HCT116 (cell line): Measurements from ENCODE around the gene HHIPL1. TPM values are rescaled to one million over a fixed set of nuclear protein-coding genes. Genes with fewer than 3 reads are reported as not detected.

Experiments
- ATAC-seq: fragments of 200-7000 bp; cut with Tn5 transposase; 2 replicates; pipeline ENCODE4 v1.9.1; 2020; ENCODE audit warnings: mild to moderate bottlenecking, moderate library complexity
- BruUV-seq: library from RNA; stranded (reverse); fragments of 400-500 nt; replicated peaks from 2 replicates; lab custom pipeline; 2021; lab: Mats Ljungman, UMichigan
- CTCF ChIA-PET: fragments of 300-600 bp; sonication (Branson Sonifier 250); formaldehyde crosslinking; loops from one replicate; lab custom pipeline; 2021; ENCODE audit warnings: antibody characterized with exemption; lab: Charles Lee
- POLR2A ChIA-PET: fragments of 300-600, 350-600 bp; sonication (Branson Sonifier 250); formaldehyde crosslinking; loops from one replicate; lab custom pipeline; 2021; ENCODE audit warnings: antibody characterized with exemption; lab: Charles Lee
- RAD21 ChIA-PET, 2 experiments: fragments of 300-600 bp; sonication (Branson Sonifier 250); formaldehyde crosslinking; loops; one replicate each; lab custom pipeline; 2023; ENCODE audit warnings: low total read pairs in 2 of 2; ENCODE audit not compliant: uncharacterized antibody in 2 of 2, unreplicated experiment in 2 of 2, low non-redundant PET in 1 of 2; lab: Charles Lee
- DNase-seq: peaks from one replicate; pipeline ENCODE4 v3.0.0-alpha.2; 2010; ENCODE audit warnings: low read depth, low spot score
- H2AFZ ChIP-seq: fragments of 200-600 bp; shearing (Covaris generic), sonication (generic); 2 replicates; pipeline ENCODE4 v1.6.1; 2017; ENCODE audit warnings: low read depth, mixed run types, mixed read lengths, antibody characterized with exemption, low read length; ENCODE audit not compliant: poor library complexity, severe bottlenecking
- H3K27ac ChIP-seq: 2 replicates; pipeline ENCODE4 v1.5.1; 2012; ENCODE audit warnings: low read depth, low read length
- H3K27me3 ChIP-seq: fragments of 200-600 bp; sonication (generic); 2 replicates; pipeline ENCODE4 v1.6.1; 2016; ENCODE audit warnings: mixed run types, low read length, mixed read lengths; ENCODE audit not compliant: insufficient read depth
- H3K36me3 ChIP-seq, 2 experiments: fragments of 200-500 bp in 1 of 2; fragments of 200-600 bp in 1 of 2; sonication (Bioruptor generic) in 1 of 2; sonication (generic) in 1 of 2; 2 replicates each; pipeline versions ENCODE4 v1.5.1 to v1.6.1; 2014 to 2016; ENCODE audit warnings: low read length in 2 of 2, inconsistent platforms in 1 of 2, mixed read lengths in 1 of 2, mixed run types in 1 of 2; ENCODE audit not compliant: insufficient read depth in 2 of 2, control insufficient read depth in 1 of 2
- H3K4me1 ChIP-seq, 2 experiments: fragments of 200-600 bp in 1 of 2; sonication (generic) in 1 of 2; 2 replicates each; pipeline versions ENCODE4 v1.5.1 to v1.6.1; 2012 to 2017; ENCODE audit warnings: low read length in 2 of 2, inconsistent platforms in 1 of 2, mild to moderate bottlenecking in 1 of 2, mixed read lengths in 1 of 2, mixed run types in 1 of 2, moderate library complexity in 1 of 2; ENCODE audit not compliant: insufficient read depth in 2 of 2, control insufficient read depth in 1 of 2
- H3K4me2 ChIP-seq: fragments of 200-600 bp; sonication (generic); 2 replicates; pipeline ENCODE4 v1.6.1; 2017; ENCODE audit warnings: mixed run types, low read length, mixed read lengths
- H3K4me3 ChIP-seq, 2 experiments: fragments of 200-600 bp in 1 of 2; sonication (generic) in 1 of 2; replicated peaks in 1 of 2; 2 replicates each; pipeline ENCODE4 v1.5.1; 2011 to 2016; ENCODE audit warnings: low read length in 2 of 2, control low read depth in 1 of 2, low read depth in 1 of 2, mild to moderate bottlenecking in 1 of 2, mixed read lengths in 1 of 2, mixed run types in 1 of 2
- H3K79me2 ChIP-seq: fragments of 200-600 bp; sonication (generic); 2 replicates; pipeline ENCODE4 v1.6.1; 2017; ENCODE audit warnings: mild to moderate bottlenecking, mixed run types, low read length, moderate library complexity, mixed read lengths; ENCODE audit not compliant: insufficient read depth
- H3K9ac ChIP-seq: fragments of 200-600 bp; sonication (generic); 2 replicates; pipeline ENCODE4 v1.6.1; 2016; ENCODE audit warnings: low read length, mixed read lengths
- H3K9me2 ChIP-seq: fragments of 200-600 bp; sonication (generic), shearing (Covaris generic); 2 replicates; pipeline ENCODE4 v1.6.1; 2017; ENCODE audit warnings: mixed run types, mild to moderate bottlenecking, moderate library complexity; ENCODE audit not compliant: insufficient read depth
- H3K9me3 ChIP-seq, 2 experiments: fragments of 200-500 bp in 1 of 2; fragments of 200-600 bp in 1 of 2; sonication (Bioruptor generic) in 1 of 2; sonication (generic) in 1 of 2; 2 replicates each; pipeline ENCODE4 v1.6.1; 2014 to 2017; ENCODE audit warnings: low read length in 2 of 2, mixed read lengths in 2 of 2, inconsistent platforms in 1 of 2, low read depth in 1 of 2, mild to moderate bottlenecking in 1 of 2, mixed run types in 1 of 2, moderate library complexity in 1 of 2; ENCODE audit not compliant: control insufficient read depth in 1 of 2, insufficient read depth in 1 of 2
- H4K20me1 ChIP-seq: fragments of 200-600 bp; sonication (generic), shearing (Covaris generic); 2 replicates; pipeline ENCODE4 v1.6.1; 2017; ENCODE audit warnings: mixed run types, mild to moderate bottlenecking, moderate library complexity; ENCODE audit not compliant: insufficient read depth
- ATF3 ChIP-seq: IDR thresholded peaks from 2 replicates; pipeline ENCODE4 v1.6.1; 2012
- CBX3 ChIP-seq: IDR thresholded peaks from 2 replicates; pipeline ENCODE4 v1.6.1; 2012; ENCODE audit warnings: low read depth
- CEBPB ChIP-seq: IDR thresholded peaks from 2 replicates; pipeline ENCODE4 v1.6.1; 2012; ENCODE audit warnings: low read depth
- CTCF ChIP-seq, 3 experiments: fragments of 200-600 bp in 1 of 3; sonication (generic) in 1 of 3; IDR thresholded peaks in 2 of 3; conservative IDR thresholded peaks in 1 of 3; 2 replicates each; pipeline ENCODE4 v1.5.1; 2012 to 2017; ENCODE audit warnings: low read depth in 2 of 3, low read length in 2 of 3, antibody characterized with exemption in 1 of 3, borderline replicate concordance in 1 of 3, control low read depth in 1 of 3, mild to moderate bottlenecking in 1 of 3, mixed read lengths in 1 of 3, mixed run types in 1 of 3, moderate library complexity in 1 of 3; ENCODE audit not compliant: insufficient read depth in 1 of 3
- EGR1 ChIP-seq: IDR thresholded peaks from 2 replicates; pipeline ENCODE4 v1.6.1; 2012; ENCODE audit warnings: low read depth
- ELF1 ChIP-seq: IDR thresholded peaks from 2 replicates; pipeline ENCODE4 v1.6.1; 2012; ENCODE audit warnings: low read depth, borderline replicate concordance
- FOSL1 ChIP-seq: IDR thresholded peaks from 2 replicates; pipeline ENCODE4 v1.6.1; 2012; ENCODE audit warnings: low read depth
- JUND ChIP-seq: IDR thresholded peaks from 2 replicates; pipeline ENCODE4 v1.6.1; 2012
- MAX ChIP-seq: IDR thresholded peaks from 2 replicates; pipeline ENCODE4 v1.6.1; 2012
- POLR2A ChIP-seq: IDR thresholded peaks from 2 replicates; pipeline ENCODE4 v1.7.0; 2011; ENCODE audit warnings: borderline replicate concordance; ENCODE audit not compliant: insufficient read depth, insufficient read length; ENCODE audit errors: extremely low read depth
- RAD21 ChIP-seq: IDR thresholded peaks from 2 replicates; pipeline ENCODE4 v1.6.1; 2012; ENCODE audit warnings: low read depth, mild to moderate bottlenecking
- SIN3A ChIP-seq: IDR thresholded peaks from 2 replicates; pipeline ENCODE4 v1.6.1; 2012; ENCODE audit warnings: low read depth
- SP1 ChIP-seq: IDR thresholded peaks from 2 replicates; pipeline ENCODE4 v1.6.1; 2012; ENCODE audit warnings: low read depth
- SRF ChIP-seq: IDR thresholded peaks from 2 replicates; pipeline ENCODE4 v1.6.1; 2012; ENCODE audit warnings: low read depth
- TCF7L2 ChIP-seq: IDR thresholded peaks from 2 replicates; pipeline ENCODE4 v1.7.0; 2011; ENCODE audit warnings: borderline replicate concordance, inconsistent platforms; ENCODE audit not compliant: insufficient read depth, insufficient read length; ENCODE audit errors: extremely low read depth
- YY1 ChIP-seq: IDR thresholded peaks from 2 replicates; pipeline ENCODE4 v1.6.1; 2011; ENCODE audit warnings: low read length, low read depth, moderate library complexity, mild to moderate bottlenecking; ENCODE audit not compliant: insufficient replicate concordance; ENCODE audit errors: extremely low read depth
- ZBTB33 ChIP-seq: IDR thresholded peaks from 2 replicates; pipeline ENCODE4 v1.6.1; 2011; ENCODE audit warnings: mild to moderate bottlenecking, low read length, moderate library complexity; ENCODE audit not compliant: insufficient replicate concordance; ENCODE audit errors: extremely low read depth
- ZFX ChIP-seq: fragments of 450-650 bp; IDR thresholded peaks from 2 replicates; pipeline ENCODE4 v1.6.1; 2017
- ZNF274 ChIP-seq: fragments of 200-500 bp; sonication (Bioruptor generic); IDR thresholded peaks from 2 replicates; pipeline ENCODE4 v1.6.1; 2014; ENCODE audit warnings: mild to moderate bottlenecking, low read depth, low read length, inconsistent platforms
- intact Hi-C: fragments of 100-400 bp; cut with micrococcal nuclease; formaldehyde crosslinking; loops from 2 replicates; pipeline ENCODE4 v1.10.0; 2022
- total RNA-seq: library from RNA; stranded (reverse); gene quantifications from one replicate; pipeline ENCODE4 v1.2.1, GENCODE V29; 2021; ENCODE audit not compliant: unreplicated experiment

The HHIPL1 gene
- total RNA-seq, 1 experiment from 2014 or later: not detected

- Histone ChIP-seq H3K79me2 (no peaks in the 10 kb centered on the region), H3K9ac (no peak overlapping the region), H2AFZ (no peak overlapping the region), H3K4me2 (no peak overlapping the region), H3K4me3 (no peak overlapping the region), H3K9me2 (no peaks in the 10 kb centered on the region), H3K27me3 (no peaks in the 10 kb centered on the region), H3K9me3 (no peaks in the 10 kb centered on the region), H4K20me1 (no peaks in the 10 kb centered on the region), H3K36me3 (no peaks in the 10 kb centered on the region), H3K27ac (no peak overlapping the region), H3K4me1 (no peaks in the 10 kb centered on the region)
- POLR2A ChIA-PET: no interaction called here
- DNase-seq (no peak), ATAC-seq (no peak)
- RAD21 ChIA-PET: no interaction called here
- BruUV-seq: no TSS peak
- CTCF ChIA-PET: no interaction called here
- intact Hi-C loops: no loop called here
- no peak for TF ChIP-seq YY1
- TF ChIP-seq, all 23 proteins: peak for 0
Observed at GRCh38 chr14:99621948-99622347, 23.0 kb upstream of the HHIPL1 start.

- Histone ChIP-seq H3K4me2 (no peak overlapping the region), H3K9me2 (no peaks in the 10 kb centered on the region), H4K20me1 (no peaks in the 10 kb centered on the region), H3K27me3 (no peaks in the 10 kb centered on the region), H3K27ac (no peak overlapping the region), H3K36me3 (no peaks in the 10 kb centered on the region), H3K4me3 (no peak overlapping the region), H3K4me1 (peaks cover 6 to 12% of the 10 kb centered on the region in 2 experiments; a peak in 3 of 4 replicates), H3K9me3 (no peaks in the 10 kb centered on the region), H3K79me2 (no peaks in the 10 kb centered on the region), H3K9ac (no peak overlapping the region), H2AFZ (no peak overlapping the region)
- ChIA-PET POLR2A (interaction anchor here (0.6 kb wide), 1 partner anchor 30 kb away, joined by 3 read pairs; no protein-coding TSS in a partner anchor), CTCF (no interaction called here), RAD21 (no interaction called here)
- no peak for ATAC-seq
- TF ChIP-seq TCF7L2 (no peak), MAX (no peak), ZBTB33 (no peak), RAD21 (no peak), SP1 (no peak), CTCF (IDR thresholded peaks at IDR 0.05 in 2 of 3, conservative IDR thresholded peaks at IDR 0.05 in 1 of 3; ENCODE audit: borderline replicate concordance in 1 of 3, insufficient read depth in 1 of 3, low read depth in 2 of 3, low read length in 2 of 3) (no peak), ATF3 (no peak), CEBPB (no peak), CBX3 (no peak), ELF1 (no peak), ZFX (no peak), FOSL1 (no peak), SIN3A (no peak), JUND (no peak), ZNF274 (no peak), EGR1 (no peak), SRF (no peak), POLR2A (no peak)
- BruUV-seq: no TSS peak
- no peak for DNase-seq
- intact Hi-C loops: no loop called here
Observed at GRCh38 chr14:99624024-99624423, 20.9 kb upstream of the HHIPL1 start.
